Left lobe of liver (tissue), 2 donors: ENCODE measurements around the gene CDCA7. TPM values are rescaled to one million over a fixed set of nuclear protein-coding genes. Genes with fewer than 3 reads are reported as not detected.
A peak's percentile ranks its signal among the peaks of the same experiment; 100 is the strongest.
"Not testable (repeated sequence)": the region's sequence is repeated elsewhere in the genome, so short reads cannot be mapped to it uniquely, and the experiment has no call there.

Experiments
- ATAC-seq: fragments of 200-7000 bp; cut with Tn5 transposase; one replicate; pipeline ENCODE4 v1.9.1; 2020; ENCODE audit warnings: mild to moderate bottlenecking, moderate library complexity
- DNase-seq: peaks from one replicate; pipeline ENCODE4 v3.0.0-alpha.2; 2020; ENCODE audit warnings: low spot score
- total RNA-seq: library from RNA; stranded (reverse); gene quantifications from one replicate; pipeline ENCODE4 v1.2.1, GENCODE V29; 2021
- donor health status: DM: no; HTN: no; CAD: no; lungs with moderate emphysema.
- donor health status: DM: no; HTN: yes; CAD: no.

Gene CDCA7
- total RNA-seq, 1 donor from 2014 or later = 0.25 TPM

DNA sequence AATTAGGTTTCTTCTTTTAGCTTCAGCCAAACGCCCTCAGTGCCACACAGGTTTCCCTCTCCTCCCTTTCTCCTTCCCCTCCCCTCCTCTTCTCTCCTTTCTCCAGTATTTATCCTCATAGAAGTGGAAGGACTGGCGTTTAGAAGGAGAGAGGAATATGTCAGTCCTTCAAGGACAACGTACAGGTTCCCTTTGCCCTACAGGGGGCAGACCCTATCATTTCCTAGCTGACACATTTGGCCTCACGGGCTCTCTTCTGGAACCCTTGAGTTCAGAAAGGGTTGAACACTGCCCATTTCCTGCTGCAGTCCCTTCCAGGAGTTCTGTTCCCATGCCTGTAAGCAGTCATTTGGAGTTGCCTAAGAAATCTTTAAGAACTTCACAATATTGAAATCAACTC is 46.1 kb downstream of the CDCA7 start:
- no peak for ATAC-seq

DNA sequence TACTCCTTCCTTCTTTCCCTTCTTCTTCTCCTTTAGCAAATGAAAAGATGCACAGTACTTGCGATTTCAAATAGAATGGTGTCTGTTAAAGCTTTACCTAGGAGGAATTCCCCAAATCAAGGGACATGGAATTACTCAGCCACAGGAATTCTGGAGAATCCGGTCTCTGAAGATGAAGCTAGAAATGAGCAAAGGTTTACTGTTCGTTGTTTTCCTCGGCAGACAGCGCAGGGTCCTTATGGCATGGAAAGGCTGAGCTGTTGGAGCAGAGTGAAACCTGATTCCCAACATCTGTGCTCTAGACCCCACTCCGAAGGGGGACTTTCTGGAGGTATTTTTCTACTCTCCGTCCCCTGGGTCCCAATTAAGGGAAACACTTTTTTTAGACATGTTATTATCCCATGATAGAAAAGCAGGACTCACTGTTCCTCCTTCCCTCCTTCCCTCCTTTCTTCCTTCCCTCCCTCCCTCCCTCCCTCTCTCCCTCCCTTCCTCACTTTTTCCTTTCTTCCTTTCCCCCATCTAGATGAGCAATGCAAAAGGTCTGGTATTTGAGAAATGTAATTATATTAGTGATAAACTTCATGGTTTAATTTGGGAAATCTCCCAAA is 47.1 kb downstream of the CDCA7 start:
- ATAC-seq (no peak), DNase-seq (no peak)

More for the DNA sequence above, 46.1 kb downstream of the CDCA7 start:
- no peak for DNase-seq

DNA sequence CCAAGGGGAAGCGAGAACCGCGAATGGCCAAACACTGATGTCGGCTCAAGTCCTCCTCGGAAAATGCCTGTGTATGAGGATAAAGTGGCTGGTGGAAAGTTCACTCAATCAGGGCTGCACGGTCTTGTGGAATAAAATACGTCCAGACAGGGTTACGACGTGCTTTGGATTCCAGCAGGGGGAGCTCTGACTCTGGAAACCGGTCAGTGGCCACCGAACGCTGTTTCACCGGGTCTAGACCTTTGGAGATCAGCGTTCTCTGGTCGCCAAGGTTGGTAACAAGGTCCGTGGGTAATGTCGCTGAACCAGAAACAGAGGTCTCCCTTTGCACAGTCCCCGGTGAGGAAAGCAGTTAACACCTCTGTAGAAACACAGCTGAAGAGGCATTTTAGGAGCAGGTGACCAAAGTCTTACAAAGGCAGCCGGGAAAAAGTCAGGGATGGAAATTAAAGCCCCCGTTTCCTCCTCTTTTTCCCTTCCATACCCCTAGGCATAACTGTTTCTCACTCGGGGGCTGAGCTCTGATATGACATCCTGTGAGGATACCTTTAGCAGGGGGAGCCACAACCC is 47.8 kb downstream of the CDCA7 start:
- ATAC-seq = peak; percentile 99

DNA sequence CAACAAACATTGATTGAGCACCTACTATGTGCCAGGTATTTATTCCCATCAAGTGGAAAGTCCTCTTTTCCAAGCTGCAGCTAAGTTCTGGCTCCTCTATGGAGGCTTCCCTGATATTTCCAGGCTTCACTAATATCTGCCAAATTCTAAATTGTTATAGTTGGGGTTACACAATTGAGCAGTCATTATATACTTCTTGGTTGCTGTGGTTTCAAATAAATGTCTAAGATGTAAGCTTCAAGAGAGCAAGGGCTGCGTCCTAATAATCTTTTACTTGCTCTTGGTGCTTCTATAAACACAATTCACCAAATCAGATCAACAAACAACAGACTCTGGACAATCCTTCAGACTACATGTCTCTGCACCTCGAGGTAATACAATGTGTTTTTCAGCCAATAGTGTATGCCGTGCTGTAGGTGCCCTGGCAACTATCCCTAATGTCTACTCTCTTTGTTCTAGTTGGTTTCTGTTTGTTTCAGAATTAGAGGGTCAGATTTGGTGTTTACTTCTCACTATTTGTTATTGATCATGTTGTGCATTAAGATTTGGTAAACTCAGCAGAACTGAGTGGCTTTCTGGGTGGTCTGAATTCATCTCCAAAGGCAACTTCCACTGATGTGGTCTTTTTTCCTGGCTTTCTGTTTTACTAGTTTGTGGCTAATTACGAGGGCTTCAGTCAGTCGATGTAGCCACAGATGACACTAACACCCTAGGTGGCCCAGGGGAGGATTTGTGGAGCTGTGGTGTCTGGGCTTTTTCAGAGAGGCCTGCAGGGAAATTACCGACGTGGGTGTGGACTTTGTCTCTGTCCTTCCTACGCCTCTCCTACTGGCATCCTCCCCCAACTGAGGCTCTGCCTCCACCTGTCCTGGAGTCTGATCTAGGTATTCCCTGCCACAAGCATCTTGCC is 50.4 kb downstream of the CDCA7 start:
- no peak for ATAC-seq
- no peak for DNase-seq

More for the DNA sequence above, 47.8 kb downstream of the CDCA7 start:
- peak; percentile 80 for DNase-seq

DNA sequence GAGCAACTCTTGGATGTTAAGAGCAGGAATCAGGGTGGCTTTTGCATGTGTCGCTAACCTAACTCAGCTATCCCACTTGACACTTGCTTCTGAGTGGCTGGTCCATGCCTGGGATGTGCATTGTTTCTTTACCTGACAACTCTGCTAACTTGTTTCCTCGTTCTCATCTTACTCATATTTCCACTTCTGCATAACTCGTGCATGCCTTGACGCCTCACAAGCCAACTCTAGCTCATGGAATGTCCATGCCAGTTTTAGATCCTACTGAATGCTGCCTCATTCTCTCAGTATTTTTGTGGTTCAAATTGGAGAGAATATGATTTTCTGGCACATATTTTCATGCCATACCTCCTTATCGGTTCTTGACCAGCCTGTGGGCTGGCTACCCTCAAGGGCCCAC is 52.5 kb downstream of the CDCA7 start:
- DNase-seq (no peak), ATAC-seq (no peak)

DNA sequence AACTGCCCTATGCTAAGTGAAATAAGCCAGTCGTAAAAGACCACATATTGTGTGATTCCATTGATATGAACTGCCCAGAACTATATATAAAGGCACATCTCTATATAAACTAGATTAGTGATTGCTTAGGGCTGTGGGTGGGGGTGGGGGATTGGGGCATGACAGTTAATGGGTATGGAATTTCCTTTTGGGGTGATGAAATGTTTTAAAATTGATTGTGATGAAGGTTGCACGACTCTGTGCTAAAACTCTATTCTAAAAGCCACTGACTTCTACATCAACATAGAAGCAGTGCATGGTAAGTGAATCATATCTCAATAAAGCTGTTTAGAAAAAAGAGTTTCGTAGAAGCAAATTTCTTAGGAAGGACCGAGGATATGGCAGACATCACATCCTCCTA is 53.0 kb downstream of the CDCA7 start:
- no peak for DNase-seq
- ATAC-seq = no peak

DNA sequence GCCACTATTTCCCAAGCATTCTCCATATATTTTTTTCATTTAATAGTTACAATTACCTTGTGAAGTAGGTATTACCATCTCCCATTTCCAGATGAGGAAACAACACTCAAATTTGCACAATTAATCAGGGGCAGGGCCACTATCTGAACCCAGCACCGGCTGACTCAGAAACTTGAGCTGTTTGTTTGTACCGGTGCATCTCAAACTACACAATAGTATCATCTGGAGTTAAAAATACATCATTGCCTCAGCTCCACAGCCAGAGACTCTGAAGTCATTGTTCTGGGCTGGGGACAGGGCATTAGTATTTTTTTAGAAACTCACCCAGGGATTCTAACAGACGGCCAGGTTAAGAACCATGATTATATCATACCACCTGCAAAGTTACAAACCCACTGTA is 55.9 kb downstream of the CDCA7 start:
- ATAC-seq (no peak), DNase-seq (no peak)

DNA sequence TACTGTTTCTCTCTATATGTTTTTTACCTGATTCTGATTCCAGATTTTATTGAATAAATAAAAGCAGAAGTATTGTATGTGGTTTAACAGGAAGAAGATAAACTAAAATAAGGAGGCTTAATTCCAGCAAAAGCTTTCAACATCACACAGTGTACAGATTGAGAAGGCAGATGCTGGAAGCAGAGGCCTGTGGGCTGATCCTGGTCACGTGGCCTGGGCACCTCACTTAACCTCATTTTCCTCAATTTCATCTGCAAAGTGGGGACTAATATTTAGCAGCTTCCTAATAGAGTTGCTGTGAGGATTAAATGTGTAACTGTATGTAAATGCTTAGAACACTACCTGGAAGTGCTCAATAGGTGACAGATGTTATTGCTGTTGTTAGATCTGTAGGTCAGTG is 58.0 kb downstream of the CDCA7 start:
- ATAC-seq (no peak), DNase-seq (no peak)

DNA sequence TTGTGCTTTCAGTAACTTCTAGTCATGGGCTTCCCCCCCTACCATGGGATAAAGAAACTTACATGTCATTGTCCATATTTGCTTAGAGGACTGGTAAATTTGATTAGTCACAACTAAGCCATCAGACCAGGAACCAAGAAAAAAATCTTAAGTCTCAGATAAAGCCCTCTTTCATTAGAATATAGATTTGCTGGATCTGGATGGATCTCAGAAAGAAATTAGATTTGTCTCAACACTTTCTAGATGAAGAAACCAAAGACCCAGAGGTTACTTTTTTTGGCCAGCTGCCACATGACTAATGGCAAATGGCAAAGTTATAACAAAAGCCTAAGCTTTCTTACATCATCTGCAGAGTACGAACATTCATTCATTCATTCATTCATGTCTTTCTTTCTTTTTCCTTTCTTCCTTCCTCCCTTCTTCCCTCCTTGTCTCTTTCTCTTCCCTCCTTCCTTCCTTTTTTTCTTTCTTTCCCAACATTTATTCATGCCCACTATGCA is 60.2 kb downstream of the CDCA7 start:
- ATAC-seq (no peak), DNase-seq (no peak)

DNA sequence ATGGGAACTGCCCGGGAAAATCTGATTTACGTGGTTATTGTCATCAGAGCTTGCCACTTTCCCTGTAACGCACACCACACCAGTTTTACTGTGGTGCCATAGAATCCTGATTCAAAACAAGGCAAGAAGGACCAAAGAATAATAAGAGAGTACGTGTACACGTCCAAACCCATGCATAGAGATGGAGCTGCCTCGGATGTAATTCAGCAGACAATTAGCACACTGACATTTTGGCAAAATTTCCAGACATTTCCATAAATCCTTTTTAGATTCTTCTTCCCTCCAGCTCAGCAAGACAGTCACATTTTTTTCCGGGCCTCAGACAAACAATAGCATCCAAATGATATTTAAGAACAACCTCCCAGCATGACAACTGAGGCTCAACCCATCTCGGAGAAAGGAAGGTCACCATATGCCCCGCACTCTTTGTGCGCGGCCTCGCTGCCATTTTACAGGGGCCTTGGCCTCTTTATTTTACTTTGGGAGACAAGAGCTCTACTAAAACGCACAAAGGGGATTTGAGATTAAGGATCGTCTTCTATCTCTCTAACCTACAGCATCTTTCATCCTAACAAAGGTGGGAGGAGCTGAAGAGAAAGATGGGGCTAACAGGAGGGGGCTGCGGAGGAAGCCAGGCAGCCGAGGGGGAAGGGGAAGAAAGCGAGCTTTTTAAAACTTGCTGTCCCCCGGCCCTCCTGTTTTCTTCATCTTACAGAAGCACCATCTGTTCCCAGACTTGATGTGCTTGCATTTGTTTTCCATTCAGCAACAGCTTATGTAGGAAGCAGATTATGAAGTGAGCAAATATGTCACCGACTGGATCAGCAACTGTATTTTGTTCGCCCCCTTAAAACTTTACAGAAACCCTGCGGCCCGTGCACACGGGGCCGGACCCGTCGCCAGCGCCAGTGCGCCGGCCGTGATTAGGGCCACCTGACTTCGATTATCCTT is 61.0 kb downstream of the CDCA7 start:
- ATAC-seq (no peak), DNase-seq (no peak)

DNA sequence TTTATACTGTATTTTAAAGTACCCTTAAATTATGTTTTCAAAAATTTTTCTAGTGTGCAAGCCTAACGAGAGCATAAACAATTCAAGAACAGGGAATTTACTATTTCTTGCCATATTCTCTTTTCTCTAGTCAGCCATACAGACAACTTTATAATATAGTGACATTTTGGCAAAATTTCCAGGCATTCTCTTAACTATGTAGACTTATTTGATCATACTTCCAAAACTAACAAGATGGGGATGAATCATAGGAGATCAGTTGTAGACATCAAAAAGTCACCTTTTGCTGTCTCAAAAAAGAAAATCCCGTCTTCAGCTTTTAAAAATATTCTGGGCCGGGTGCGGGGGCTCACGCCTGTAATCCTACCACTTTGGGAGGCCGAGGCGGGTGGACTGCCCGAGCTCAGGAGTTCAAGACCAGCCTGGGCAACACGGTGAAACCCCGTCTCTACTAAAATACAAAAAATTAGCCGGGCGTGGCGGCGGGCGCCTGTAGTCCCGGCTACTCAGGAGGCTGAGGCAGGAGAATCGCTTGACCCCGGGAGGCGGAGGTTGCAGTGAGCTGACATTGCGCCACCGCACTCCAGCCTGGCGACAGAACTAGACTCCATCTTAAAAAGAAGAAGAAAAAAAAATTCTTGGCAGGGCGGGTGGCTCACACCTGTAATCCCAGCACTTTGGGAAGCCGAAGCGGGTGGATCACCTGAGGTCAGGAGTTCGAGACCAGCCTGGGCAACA is 61.9 kb downstream of the CDCA7 start:
- not testable (repeated sequence) for ATAC-seq, DNase-seq

DNA sequence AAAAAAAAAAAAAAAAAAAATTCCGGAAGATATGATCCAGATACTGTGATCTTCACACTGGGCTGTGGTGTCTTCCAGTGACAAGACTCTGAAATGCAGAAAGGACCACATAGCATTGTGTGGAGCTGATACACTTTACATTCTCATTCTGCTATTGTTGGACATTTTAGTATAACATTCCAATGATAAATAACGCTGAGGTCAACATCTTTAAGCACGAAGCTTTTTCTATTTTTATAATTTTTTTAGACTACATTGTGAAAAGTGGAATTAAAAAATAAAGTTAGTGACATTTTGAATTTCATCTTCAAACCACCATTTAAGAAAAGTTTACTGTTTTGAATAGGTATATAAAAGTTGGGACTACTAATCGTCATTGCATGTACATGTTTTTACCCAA is 62.7 kb downstream of the CDCA7 start:
- ATAC-seq (no peak), DNase-seq (no peak)

DNA sequence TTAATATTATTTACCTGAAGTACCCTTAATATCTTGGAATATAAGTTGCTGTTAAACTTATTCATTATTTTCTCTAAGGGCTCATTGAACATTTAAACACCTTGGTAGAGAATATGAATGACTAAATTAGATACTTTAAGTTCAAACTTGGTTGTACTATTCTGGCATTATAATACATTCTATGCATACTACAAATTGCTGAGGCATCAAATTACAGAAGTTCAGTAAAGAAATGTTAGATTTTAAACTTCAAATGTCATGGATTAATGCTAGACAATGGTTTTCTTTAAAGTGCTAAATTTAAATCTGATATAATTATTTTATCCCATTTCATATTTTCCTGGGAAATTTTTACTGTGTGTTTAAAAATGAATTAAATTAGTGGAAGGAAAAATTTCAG is 63.1 kb downstream of the CDCA7 start:
- no peak for DNase-seq
- no peak for ATAC-seq
